MCF 10A (cell line): Measurements from ENCODE around the gene ANKRD44. TPM values are rescaled to one million over a fixed set of nuclear protein-coding genes. Genes with fewer than 3 reads are reported as not detected.

ENCODE experiments used
- BruUV-seq: library from RNA; stranded (reverse); fragments of 400-500 nt; replicated peaks from 2 replicates; lab custom pipeline; 2021; lab: Mats Ljungman, UMichigan
- CTCF ChIA-PET: fragments of 300-600 bp; sonication (Branson Sonifier 250); formaldehyde crosslinking; extraction: SDS; loops from one replicate; lab custom pipeline; 2021; ENCODE audit warnings: antibody characterized with exemption, inconsistent platforms; lab: Yijun Ruan, JAX
- POLR2A ChIA-PET: fragments of 300-600, 350-650 bp; sonication (Branson Sonifier 250); formaldehyde crosslinking; extraction: SDS; loops from one replicate; lab custom pipeline; 2020; ENCODE audit warnings: antibody characterized with exemption, inconsistent platforms; lab: Yijun Ruan, JAX
- DNase-seq: peaks from one replicate; pipeline ENCODE4 v3.0.0-alpha.2; 2018; ENCODE audit not compliant: unreplicated experiment
- H3K27ac Mint-ChIP-seq: one replicate; pipeline ENCODE4 v1.8.0; 2022; ENCODE audit warnings: mild to moderate bottlenecking, low read depth, mixed read lengths; ENCODE audit not compliant: unreplicated experiment
- H3K27me3 Mint-ChIP-seq: one replicate; pipeline ENCODE4 v1.8.0; 2022; ENCODE audit warnings: mixed read lengths; ENCODE audit not compliant: insufficient read depth, unreplicated experiment
- H3K36me3 Mint-ChIP-seq: one replicate; pipeline ENCODE4 v1.8.0; 2022; ENCODE audit warnings: mild to moderate bottlenecking, moderate library complexity, mixed read lengths; ENCODE audit not compliant: insufficient read depth, unreplicated experiment
- H3K4me1 Mint-ChIP-seq: one replicate; pipeline ENCODE4 v1.8.0; 2022; ENCODE audit warnings: mixed read lengths; ENCODE audit not compliant: insufficient read depth, unreplicated experiment
- H3K4me3 Mint-ChIP-seq: one replicate; pipeline ENCODE4 v1.8.0; 2022; ENCODE audit warnings: mild to moderate bottlenecking, moderate library complexity, mixed read lengths; ENCODE audit not compliant: unreplicated experiment
- H3K9me3 Mint-ChIP-seq: one replicate; pipeline ENCODE4 v1.8.0; 2022; ENCODE audit warnings: mixed read lengths; ENCODE audit not compliant: unreplicated experiment
- intact Hi-C: fragments of 100-400 bp; cut with micrococcal nuclease; formaldehyde crosslinking; loops from 2 replicates; pipeline ENCODE4 v1.14.1; 2022
- total RNA-seq: library from RNA; stranded (reverse); gene quantifications from 2 replicates; pipeline ENCODE4 v1.2.3, GENCODE V29; 2022
- TF ChIP-seq, protein P1 (sequence below): fragments of 200-600 bp; IDR thresholded peaks from one replicate; pipeline ENCODE4 v1.8.0; 2022; ENCODE audit warnings: antibody characterized with exemption, mild to moderate bottlenecking; ENCODE audit not compliant: unreplicated experiment

ANKRD44 gene
- total RNA-seq, 1 experiment from 2014 or later, result 6.9 TPM

- BruUV-seq, result no TSS peak
- no peak overlapping the region for H3K4me3 Mint-ChIP-seq
- no peak overlapping the region for H3K27ac Mint-ChIP-seq
- H3K27me3 Mint-ChIP-seq, result no peaks in the 10 kb centered on the region
- H3K9me3 Mint-ChIP-seq, result peaks cover 7% of the 10 kb centered on the region
- POLR2A ChIA-PET, result no interaction called here
- H3K4me1 Mint-ChIP-seq, result peaks cover 5% of the 10 kb centered on the region
- TF ChIP-seq, protein P1, sequence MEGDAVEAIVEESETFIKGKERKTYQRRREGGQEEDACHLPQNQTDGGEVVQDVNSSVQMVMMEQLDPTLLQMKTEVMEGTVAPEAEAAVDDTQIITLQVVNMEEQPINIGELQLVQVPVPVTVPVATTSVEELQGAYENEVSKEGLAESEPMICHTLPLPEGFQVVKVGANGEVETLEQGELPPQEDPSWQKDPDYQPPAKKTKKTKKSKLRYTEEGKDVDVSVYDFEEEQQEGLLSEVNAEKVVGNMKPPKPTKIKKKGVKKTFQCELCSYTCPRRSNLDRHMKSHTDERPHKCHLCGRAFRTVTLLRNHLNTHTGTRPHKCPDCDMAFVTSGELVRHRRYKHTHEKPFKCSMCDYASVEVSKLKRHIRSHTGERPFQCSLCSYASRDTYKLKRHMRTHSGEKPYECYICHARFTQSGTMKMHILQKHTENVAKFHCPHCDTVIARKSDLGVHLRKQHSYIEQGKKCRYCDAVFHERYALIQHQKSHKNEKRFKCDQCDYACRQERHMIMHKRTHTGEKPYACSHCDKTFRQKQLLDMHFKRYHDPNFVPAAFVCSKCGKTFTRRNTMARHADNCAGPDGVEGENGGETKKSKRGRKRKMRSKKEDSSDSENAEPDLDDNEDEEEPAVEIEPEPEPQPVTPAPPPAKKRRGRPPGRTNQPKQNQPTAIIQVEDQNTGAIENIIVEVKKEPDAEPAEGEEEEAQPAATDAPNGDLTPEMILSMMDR, result no peak
- intact Hi-C loops, result no loop called here
- CTCF ChIA-PET, result no interaction called here
- DNase-seq, result no peak
- H3K36me3 Mint-ChIP-seq, result no peaks in the 10 kb centered on the region
Observed at GRCh38 chr2:197247083-197247482, 63.5 kb downstream of the ANKRD44 start.

DNA sequence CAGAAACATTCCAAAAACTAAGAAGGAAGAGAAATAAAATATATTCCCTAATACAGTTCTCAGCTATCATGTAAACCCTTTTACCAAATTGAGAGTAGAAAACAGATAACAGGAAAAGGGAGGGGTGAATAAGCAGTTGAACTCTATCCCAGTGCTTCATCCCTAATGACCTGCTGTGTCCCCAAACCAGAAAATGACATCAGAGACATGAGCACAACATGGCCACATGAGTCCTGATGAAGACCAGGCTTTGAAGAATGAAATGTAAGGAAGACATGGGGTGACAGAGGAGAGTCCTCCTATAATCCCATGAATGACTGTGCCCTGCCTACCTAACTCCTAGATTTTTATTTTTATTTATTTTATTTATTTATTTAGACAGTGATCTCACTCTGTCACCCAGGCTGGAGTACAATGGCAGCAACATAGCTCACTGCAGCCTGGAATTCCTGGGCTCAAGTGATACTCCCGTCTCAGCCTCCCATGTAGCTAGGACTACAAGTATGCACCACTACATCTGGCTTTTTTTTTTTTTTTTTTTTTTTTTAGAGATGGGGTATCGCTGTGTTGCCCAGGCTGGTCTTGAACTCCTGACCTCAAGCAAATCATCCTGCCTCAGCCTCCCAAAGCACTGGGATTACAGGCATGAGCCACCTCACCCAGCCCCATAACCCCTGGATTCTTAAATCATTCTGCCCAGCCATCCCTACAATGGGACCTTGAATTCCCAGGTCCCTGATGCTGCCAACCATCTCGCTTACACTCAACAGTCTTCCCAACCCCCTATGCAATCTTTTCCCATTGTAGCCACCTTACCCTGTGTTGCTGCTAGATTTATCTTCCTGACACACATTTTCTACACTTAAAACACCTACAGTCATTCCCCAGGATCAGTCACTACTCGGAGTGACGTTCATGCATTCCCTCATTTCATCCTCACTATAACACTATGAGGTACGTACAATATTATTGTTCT is 64.5 kb downstream of the ANKRD44 start:
- TF ChIP-seq, protein P1, result no peak
- BruUV-seq, result no TSS peak
- no peak for DNase-seq
- intact Hi-C loops, result no loop called here
- POLR2A ChIA-PET, result no interaction called here
- Mint-ChIP-seq H3K9me3 (peaks cover 7% of the 10 kb centered on the region), H3K36me3 (no peaks in the 10 kb centered on the region), H3K27ac (no peak overlapping the region), H3K27me3 (no peaks in the 10 kb centered on the region), H3K4me3 (no peak overlapping the region), H3K4me1 (peaks cover 5% of the 10 kb centered on the region)
- CTCF ChIA-PET, result no interaction called here

GRCh38 chr2:197244349-197244748 is 66.2 kb downstream of the ANKRD44 start:
- TF ChIP-seq, protein P1, result no peak
- intact Hi-C loops, result no loop called here
- Mint-ChIP-seq H3K36me3 (no peaks in the 10 kb centered on the region), H3K4me1 (peaks cover 5% of the 10 kb centered on the region), H3K4me3 (no peak overlapping the region), H3K9me3 (peaks cover 7% of the 10 kb centered on the region), H3K27me3 (no peaks in the 10 kb centered on the region), H3K27ac (no peak overlapping the region)
- ChIA-PET POLR2A (no interaction called here), CTCF (interaction anchor here (0.7 kb wide), 1 partner anchor 8 kb away, joined by 4 read pairs; no protein-coding TSS in a partner anchor)
- no peak for DNase-seq
- no TSS peak for BruUV-seq

GRCh38 chr2:197242719-197243118 is 67.9 kb downstream of the ANKRD44 start:
- POLR2A ChIA-PET, result interaction anchor here (0.6 kb wide), 1 partner anchor 63 kb away, joined by 3 read pairs; no protein-coding TSS in a partner anchor
- Mint-ChIP-seq H3K4me3 (no peak overlapping the region), H3K9me3 (peaks cover 7% of the 10 kb centered on the region), H3K4me1 (no peaks in the 10 kb centered on the region), H3K27me3 (no peaks in the 10 kb centered on the region), H3K36me3 (no peaks in the 10 kb centered on the region), H3K27ac (no peak overlapping the region)
- no peak for DNase-seq
- intact Hi-C loops, result no loop called here
- TF ChIP-seq, protein P1, result no peak
- no TSS peak for BruUV-seq
- CTCF ChIA-PET, result interaction anchor here (0.6 kb wide), 1 partner anchor 133 kb away, joined by 3 read pairs; no protein-coding TSS in a partner anchor
